Measurements from ENCODE around the gene PLA2G7.

Gene PLA2G7

DNA sequence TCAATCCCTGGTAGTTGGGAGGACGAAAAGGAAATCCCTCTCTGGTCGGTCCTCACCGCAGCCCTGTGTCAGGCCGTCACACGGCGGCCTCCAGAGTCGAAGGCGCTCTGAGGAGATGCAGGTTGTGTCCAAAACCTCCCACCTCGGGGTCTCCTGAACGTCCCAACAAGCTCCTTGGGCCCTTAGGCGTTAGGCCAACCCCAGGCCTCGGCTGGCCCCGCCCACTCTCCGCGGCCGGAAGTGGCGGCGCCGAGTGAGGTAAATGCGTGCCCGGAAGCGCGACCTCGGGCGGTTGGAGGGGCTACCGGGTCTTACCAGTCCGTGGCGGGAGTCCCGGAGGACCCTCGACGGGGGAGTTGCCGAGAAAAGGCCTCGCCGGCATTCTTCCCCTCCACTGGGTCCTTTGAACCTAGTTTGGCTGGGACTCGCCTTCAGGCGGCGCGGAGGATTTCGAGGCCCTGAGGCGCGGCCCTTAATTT is 47.5 kb downstream of the PLA2G7 start, which contains the start of gene TDRD6:
Gene TDRD6 (plus strand): TSS at position 267 of the 479 bp plus-strand sequence. CDS start 244 bp downstream, outside the sequence.
- no peak for DNase-seq

DNA sequence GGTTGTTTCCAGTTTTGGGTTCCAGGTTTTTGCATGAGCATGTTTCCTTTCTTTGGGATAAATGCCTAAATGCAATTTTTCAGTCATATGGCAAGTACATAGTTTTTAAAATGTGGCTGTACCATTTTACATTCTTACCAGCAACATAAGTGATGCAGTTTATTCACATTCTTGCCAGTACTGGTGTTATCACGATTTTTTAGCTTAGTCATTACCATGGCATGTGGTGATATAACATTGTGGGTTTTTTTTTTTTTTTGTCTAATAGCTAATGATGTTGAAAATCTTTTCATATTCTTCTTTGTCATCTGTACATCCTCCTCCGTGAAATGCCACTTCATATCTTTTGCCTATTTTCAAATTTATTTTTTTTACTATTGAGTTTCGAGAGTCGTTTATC is 50.4 kb downstream of the PLA2G7 start:
- peak; percentile 78 for DNase-seq

DNA sequence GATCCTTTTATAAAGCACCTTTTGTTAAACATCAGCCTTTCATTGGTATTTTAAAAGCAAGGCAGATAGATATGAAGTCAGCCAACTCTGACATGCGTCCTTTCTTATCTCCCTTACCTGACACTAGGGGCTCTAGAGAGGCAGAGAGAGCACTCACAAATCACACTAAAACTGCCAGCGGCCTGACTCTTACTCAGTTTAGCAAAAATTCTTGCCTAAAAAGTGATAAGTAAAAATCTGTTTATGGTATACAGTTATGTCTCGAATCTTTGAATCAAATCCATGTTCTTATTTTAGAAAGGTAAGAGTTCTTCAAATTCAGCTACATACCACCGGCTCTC is 57.9 kb downstream of the PLA2G7 start:
- DNase-seq = no peak

DNA sequence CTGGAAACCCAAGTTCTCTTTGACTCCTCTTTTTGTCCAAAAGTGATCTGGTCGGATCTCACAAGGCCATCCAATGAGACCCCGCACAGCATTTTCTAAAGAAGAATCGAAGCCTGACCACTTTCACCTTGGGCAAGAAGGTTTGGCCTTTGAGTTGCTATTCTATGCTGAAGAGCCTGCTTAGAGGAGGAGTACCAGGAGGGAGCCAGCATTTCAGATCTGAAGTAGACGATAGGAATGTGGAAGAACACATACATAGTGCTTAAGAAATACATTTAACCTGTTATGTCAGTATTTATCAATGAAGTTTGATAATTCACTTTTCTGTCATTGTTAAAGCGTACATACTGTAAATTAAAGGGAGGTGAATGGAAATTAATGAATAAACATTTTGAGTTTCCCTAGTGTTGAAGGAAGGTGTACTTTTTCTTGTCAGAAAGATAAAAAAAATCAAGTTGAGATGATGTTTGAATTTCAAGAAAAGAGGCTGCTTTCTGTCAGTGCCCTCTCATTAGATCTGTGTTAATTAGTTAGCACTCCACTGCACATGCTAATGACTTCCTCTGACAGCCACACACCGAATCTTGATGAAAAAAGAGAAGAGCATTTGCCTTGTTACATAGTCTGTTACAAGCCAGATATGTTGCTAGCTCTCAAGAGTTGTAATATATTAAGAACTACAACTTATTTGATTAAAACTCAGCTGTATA is 58.4 kb downstream of the PLA2G7 start:
- DNase-seq = no peak

DNA sequence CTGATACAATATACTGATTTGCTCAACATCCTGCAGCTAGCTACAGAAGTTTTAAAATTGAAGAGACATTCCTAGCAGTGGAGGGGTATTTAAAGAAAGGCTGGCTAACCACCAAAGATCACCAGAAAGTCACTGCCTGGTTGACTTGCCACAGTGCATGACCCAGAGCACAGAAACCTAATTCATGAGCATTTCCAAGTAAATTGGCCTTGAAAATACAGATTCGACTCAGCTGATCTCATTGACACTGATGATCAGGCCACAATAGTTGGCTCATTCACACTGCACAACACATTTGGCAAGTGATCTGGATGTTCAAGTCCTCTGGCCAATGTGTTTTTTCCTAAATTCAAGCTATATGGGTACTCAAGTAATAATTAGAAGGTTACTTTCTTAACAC is 60.8 kb downstream of the PLA2G7 start:
- no peak for DNase-seq

DNA sequence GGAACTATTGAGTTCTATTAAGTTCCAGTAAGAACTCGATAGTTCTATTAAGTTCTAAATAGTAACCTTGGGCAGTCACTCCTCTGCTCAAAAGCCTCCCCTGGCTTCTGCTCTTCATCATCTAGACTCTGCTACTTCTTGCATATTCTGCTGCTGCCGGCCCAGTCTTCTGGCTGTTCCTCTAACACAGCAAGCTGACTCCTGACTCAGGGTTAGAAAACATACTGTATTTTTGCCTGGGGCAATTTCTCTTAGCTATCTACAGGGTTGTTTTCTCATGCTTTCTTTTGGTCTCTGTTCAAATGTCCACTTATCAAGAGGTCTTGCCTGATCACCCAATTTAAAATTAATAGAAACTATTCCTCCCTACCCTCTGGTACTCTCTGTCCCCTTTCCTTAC is 67.8 kb downstream of the PLA2G7 start:
- DNase-seq = peak; percentile 9

DNA sequence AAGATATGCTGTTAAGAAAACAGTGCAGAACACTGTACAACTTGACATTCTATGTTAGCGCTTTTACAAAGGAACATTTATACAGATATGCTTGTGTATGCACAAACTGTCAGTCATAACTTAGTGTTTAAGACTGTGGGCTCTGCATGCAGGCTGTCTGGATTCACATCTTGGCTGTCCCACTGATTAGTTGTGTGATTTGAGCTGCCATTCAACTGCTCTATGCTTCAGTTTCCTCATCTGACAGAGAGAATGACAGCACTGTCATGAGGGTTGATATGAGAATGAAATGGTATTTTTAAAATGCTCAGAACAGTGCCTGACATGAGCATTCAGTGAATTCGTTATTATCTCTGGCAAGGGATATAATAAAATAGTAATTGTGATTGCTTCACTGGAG is 73.7 kb downstream of the PLA2G7 start:
- DNase-seq = no peak

DNA sequence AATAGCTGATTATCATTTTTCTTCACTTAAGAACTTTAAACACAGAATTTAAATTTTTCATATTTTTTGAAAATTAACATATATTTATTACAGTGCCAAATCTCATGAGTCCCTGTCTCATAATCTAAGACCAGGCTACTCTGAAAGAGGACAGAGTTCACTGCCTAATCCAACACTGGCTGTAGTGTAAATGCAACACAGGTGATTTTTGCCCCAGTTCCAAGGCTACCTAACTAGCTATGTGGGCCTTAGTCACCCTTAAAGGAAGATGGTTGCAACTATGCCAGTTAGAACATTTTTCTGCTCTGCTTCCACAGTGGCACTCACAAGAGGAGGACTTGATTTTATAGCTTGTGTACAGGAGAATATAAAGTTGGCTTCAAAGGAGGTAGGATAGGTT is 77.5 kb downstream of the PLA2G7 start:
- no peak for DNase-seq

DNA sequence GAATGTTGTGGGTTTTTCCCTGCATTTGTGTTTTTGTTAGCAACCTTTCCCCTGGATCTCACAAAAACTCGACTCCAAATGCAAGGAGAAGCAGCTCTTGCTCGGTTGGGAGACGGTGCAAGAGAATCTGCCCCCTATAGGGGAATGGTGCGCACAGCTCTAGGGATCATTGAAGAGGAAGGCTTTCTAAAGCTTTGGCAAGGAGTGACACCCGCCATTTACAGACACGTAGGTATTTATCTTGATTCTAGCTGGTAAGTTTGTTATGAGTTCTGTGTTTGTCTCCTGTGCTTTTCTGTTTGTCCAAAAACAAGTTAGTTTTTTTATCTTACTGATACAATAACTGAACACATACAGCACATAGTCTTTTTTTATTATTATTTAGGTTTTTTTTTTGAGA is 79.4 kb downstream of the PLA2G7 start:
- DNase-seq = no peak

All from NCI-H226 (cell line).